Measurements from ENCODE around the gene PKN2. TPM values are rescaled to one million over a fixed set of nuclear protein-coding genes. Genes with fewer than 3 reads are reported as not detected.

The PKN2 gene
- total and polyA plus RNA-seq, 2 of the 8 experiments (the other 6 are each of a cell fraction or from before 2014, with no cell fraction given), result 7.8 to 32.0 TPM

DNA sequence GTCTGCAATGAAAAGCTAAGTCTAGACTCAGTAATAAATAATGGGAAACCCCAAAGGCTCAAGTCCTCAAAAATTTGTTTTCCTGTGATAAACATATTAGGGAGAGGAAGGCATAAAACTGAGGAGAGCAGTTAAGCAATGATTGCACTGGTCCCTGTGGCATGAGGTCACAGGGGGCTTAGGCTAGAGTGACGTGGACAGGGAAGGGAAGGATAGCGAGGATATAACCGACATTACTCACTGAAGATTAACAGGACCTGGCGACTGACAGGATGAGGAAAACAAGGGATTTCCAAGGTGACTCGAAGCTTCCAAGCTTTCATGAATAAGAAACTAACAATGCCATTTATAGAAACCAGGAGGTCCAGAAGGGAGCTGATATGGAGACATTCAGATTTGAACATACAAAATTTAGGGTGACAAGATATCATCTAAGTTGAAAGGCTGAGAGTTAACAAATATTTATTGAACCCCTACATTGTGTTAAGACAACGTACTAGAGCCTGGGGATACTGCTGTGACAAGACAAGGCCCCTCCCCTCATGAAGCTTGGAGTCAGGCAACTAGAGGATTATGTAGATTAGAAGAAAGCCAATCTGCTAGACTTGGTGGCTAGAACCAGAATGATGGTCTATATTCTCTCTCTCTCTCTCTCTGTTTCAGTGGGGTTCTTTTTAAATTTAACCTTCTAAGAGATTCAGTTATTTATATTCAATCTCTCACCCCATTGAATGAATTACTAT is 33.2 kb upstream of the PKN2 start:
- Histone ChIP-seq H2BK20ac (ENCODE audit: low read length) (no peak overlapping the region), H2BK120ac (replicated peaks; ENCODE audit: low read depth, low read length) (no peak overlapping the region), H3K4me2 (ENCODE audit: insufficient read depth in 1 of 2, low read depth in 2 of 2, low read length in 2 of 2) (no peak overlapping the region), H4K8ac (ENCODE audit: extremely low read depth, insufficient read depth, low read length) (no peak overlapping the region), H3K9me3 (ENCODE audit: insufficient read depth in 2 of 2, low read depth in 1 of 2, low read length in 1 of 2) (no peaks in the 10 kb centered on the region), H3K36me3 (ENCODE audit: control insufficient read depth in 2 of 4, insufficient read depth in 4 of 4, low read length in 3 of 4) (no peaks in the 10 kb centered on the region), H2AFZ (ENCODE audit: low read length) (no peak overlapping the region), H3K23me2 (ENCODE audit: low read depth, low read length) (no peaks in the 10 kb centered on the region), H2BK15ac (ENCODE audit: low read length) (no peak overlapping the region), H3K4me3 (ENCODE audit: extremely low read depth in 1 of 4, insufficient read depth in 2 of 4, low read depth in 3 of 4, low read length in 4 of 4) (no peak overlapping the region), H2BK12ac (ENCODE audit: low read depth, low read length) (no peak overlapping the region), H3K23ac (ENCODE audit: insufficient read length) (no peak overlapping the region), H3K18ac (ENCODE audit: extremely low read depth, low read length) (no peak overlapping the region), H3K9ac (replicated peaks in 1 of 4; ENCODE audit: extremely low read depth in 1 of 4, low read depth in 3 of 4, low read length in 3 of 4) (no peak overlapping the region), H3K79me2 (ENCODE audit: control insufficient read depth in 1 of 2, insufficient read depth in 2 of 2, low read length in 2 of 2) (no peaks in the 10 kb centered on the region), H4K91ac (replicated peaks; ENCODE audit: insufficient read length, low read length) (no peak overlapping the region), H2AK5ac (ENCODE audit: low read depth, low read length) (no peak overlapping the region), H4K20me1 (replicated peaks in 1 of 2; ENCODE audit: control insufficient read depth in 1 of 2, insufficient read depth in 2 of 2, low read length in 2 of 2) (no peaks in the 10 kb centered on the region), H3K27ac (ENCODE audit: low read depth, low read length) (no peak overlapping the region), H4K5ac (ENCODE audit: insufficient read length, low read depth, low read length) (no peak overlapping the region), H2BK5ac (ENCODE audit: low read depth, low read length) (no peak overlapping the region), H3K4me1 (replicated peaks in 1 of 4; ENCODE audit: control insufficient read depth in 3 of 4, insufficient read depth in 4 of 4, low read length in 3 of 4) (peaks cover 0 to 7% (median 3%) of the 10 kb centered on the region in 4 experiments; a peak in 3 of 7 replicates), H3K14ac (ENCODE audit: insufficient read length) (no peak overlapping the region), H3K27me3 (replicated peaks in 1 of 4; ENCODE audit: control insufficient read depth in 3 of 4, extremely low read depth in 1 of 4, insufficient read depth in 3 of 4, low read length in 3 of 4) (no peaks in the 10 kb centered on the region), H3K79me1 (ENCODE audit: low read depth, low read length) (no peaks in the 10 kb centered on the region), H3K56ac (replicated peaks; ENCODE audit: insufficient read length, low read depth, low read length) (no peak overlapping the region), H3K4ac (replicated peaks; ENCODE audit: insufficient read length, low read depth, low read length) (no peak overlapping the region)
- WGBS, 2 experiments (ENCODE audit: extremely low coverage in 1 of 2, insufficient coverage in 1 of 2, insufficient read length in 1 of 2, insufficient replicate concordance in 2 of 2, low coverage in 1 of 2, low lambda C conversion rate in 2 of 2, missing lambda C conversion rate in 1 of 2), result 84% methylated on average over 6 of the region's 6 CpGs; no CpG with 5 or more reads in 1 of the 2 experiments
- TF ChIP-seq POLR2A (IDR thresholded peaks at IDR 0.05; ENCODE audit: control extremely low read depth in 1 of 2, low read depth in 2 of 2, low read length in 2 of 2), result no peak
- no peak for TF ChIP-seq CREB1 (IDR thresholded peaks at IDR 0.05)
- TF ChIP-seq SAP30 (IDR thresholded peaks at IDR 0.05; ENCODE audit: insufficient read depth, insufficient replicate concordance, low read length), result no peak
- TF ChIP-seq CTCF (IDR thresholded peaks at IDR 0.05; ENCODE audit: control extremely low read depth in 1 of 3, insufficient read depth in 1 of 3, low read depth in 1 of 3, low read length in 3 of 3), result no peak
- TF ChIP-seq MAFK (IDR thresholded peaks at IDR 0.05; ENCODE audit: low read depth, low read length), result no peak
- TF ChIP-seq SP1 (IDR thresholded peaks at IDR 0.05; ENCODE audit: low read depth, low read length), result no peak
- no peak for TF ChIP-seq ZNF274 (IDR thresholded peaks at IDR 0.05; ENCODE audit: borderline replicate concordance, extremely low read depth, low read length)
- CTCF ChIA-PET (ENCODE audit: partially characterized antibody), result interaction anchor here (0.7 to 1.0 kb wide), 2 partner anchors 226 to 438 kb away, joined by 3 read pairs; no protein-coding TSS in a partner anchor
- FAIRE-seq (no peak), DNase-seq (ENCODE audit: low read depth in 1 of 2, low spot score in 2 of 2) (no peak)
- POLR2A ChIA-PET (ENCODE audit: partially characterized antibody), result interaction anchor here (1.1 kb wide), 1 partner anchor 33 kb away, joined by 6 read pairs; the partner anchor contains the start of gene PKN2

Measured in H1 (cell line).